HepG2 (cell line): ENCODE measurements around the gene MYO7B. TPM values are rescaled to one million over a fixed set of nuclear protein-coding genes. Genes with fewer than 3 reads are reported as not detected.

Experiments
- FOXA1 ChIP-seq, 2 experiments: fragments of 450-650 bp in 1 of 2; sonication (generic) in 1 of 2; formaldehyde crosslinking in 1 of 2; IDR thresholded peaks; 2 replicates each; pipeline versions ENCODE4 v1.4.0 to v1.6.1; 2016 to 2020; ENCODE audit warnings: missing genetic modification reagents in 1 of 2
- GABPA ChIP-seq, 2 experiments: IDR thresholded peaks; 2 replicates each; pipeline ENCODE4 v1.6.1; 2011 to 2016; ENCODE audit warnings: low read depth in 2 of 2, low read length in 1 of 2, missing biosample characterization in 1 of 2, missing genetic modification characterization in 1 of 2
- KDM3A ChIP-seq: IDR thresholded peaks from 2 replicates; pipeline ENCODE4 v1.6.1; 2018; ENCODE audit warnings: low read depth, missing compliant biosample characterization
- MAFF ChIP-seq: IDR thresholded peaks from 2 replicates; pipeline ENCODE4 v1.6.1; 2011; ENCODE audit warnings: low read depth, low read length, improper control_type of control experiment
- MATR3 ChIP-seq: sonication (generic); formaldehyde crosslinking; IDR thresholded peaks from 2 replicates; pipeline ENCODE4 v1.4.0; 2020; ENCODE audit warnings: missing genetic modification reagents
- MEIS2 ChIP-seq: sonication (generic); formaldehyde crosslinking; IDR thresholded peaks from 2 replicates; pipeline ENCODE4 v1.9.0; 2021; ENCODE audit warnings: mild to moderate bottlenecking, missing genetic modification reagents
- NR2C2 ChIP-seq: sonication (generic); formaldehyde crosslinking; IDR thresholded peaks from 2 replicates; pipeline ENCODE4 v1.4.0; 2020; ENCODE audit warnings: missing genetic modification reagents, mild to moderate bottlenecking, moderate library complexity, borderline replicate concordance
- NR2F2 ChIP-seq: IDR thresholded peaks from 2 replicates; pipeline ENCODE4 v1.6.1; 2012; ENCODE audit warnings: low read depth, inconsistent platforms, borderline replicate concordance
- PHF20 ChIP-seq: sonication (generic); formaldehyde crosslinking; IDR thresholded peaks from 2 replicates; pipeline ENCODE4 v1.5.0; 2020; ENCODE audit warnings: mild to moderate bottlenecking, missing genetic modification reagents
- SP140L ChIP-seq: sonication (generic); formaldehyde crosslinking; IDR thresholded peaks from 2 replicates; pipeline ENCODE4 v1.4.0; 2020; ENCODE audit warnings: missing genetic modification reagents, borderline replicate concordance
- ZBTB7A ChIP-seq: sonication (generic); formaldehyde crosslinking; IDR thresholded peaks from 2 replicates; pipeline ENCODE4 v1.8.0; 2022; ENCODE audit warnings: mild to moderate bottlenecking, missing genetic modification reagents
- ZNF547 ChIP-seq: sonication (generic); formaldehyde crosslinking; IDR thresholded peaks from 2 replicates; pipeline ENCODE4 v1.5.1; 2020; ENCODE audit warnings: mild to moderate bottlenecking, missing genetic modification reagents
- polyA plus RNA-seq, 8 experiments: library from polyadenylated mRNA; depleted of rRNA in 3 of 8; stranded (reverse) in 7 of 8; unstranded in 1 of 8; fragments of >200 nt; fragmentation: Illumina TruSeq in 4 of 8; extraction: Trizol in 4 of 8; gene quantifications; 2 replicates each; pipeline versions ENCODE4 v1.2.1 to v1.2.3, GENCODE V29; 2011 to 2016; ENCODE audit warnings: low read depth in 4 of 8, missing spikeins in 1 of 8, mixed read lengths in 1 of 8; ENCODE audit not compliant: insufficient read depth in 1 of 8
- total RNA-seq, 5 experiments: library from RNA; depleted of rRNA; stranded (reverse); fragments of >200 nt; fragmentation: Illumina TruSeq; extraction: Trizol; gene quantifications; 2 replicates each; pipeline ENCODE4 v1.2.3, GENCODE V29; 2016; ENCODE audit warnings: low read depth in 1 of 5
- TF ChIP-seq, protein P1 (sequence below): sonication (generic); formaldehyde crosslinking; IDR thresholded peaks from 2 replicates; pipeline ENCODE4 v1.5.1; 2020; ENCODE audit warnings: mild to moderate bottlenecking, missing genetic modification reagents, moderate library complexity
- TF ChIP-seq, protein P2 (sequence below): sonication (generic); formaldehyde crosslinking; IDR thresholded peaks from 2 replicates; pipeline ENCODE4 v1.9.0; 2021; ENCODE audit warnings: missing genetic modification reagents, mild to moderate bottlenecking, borderline replicate concordance
- TF ChIP-seq, protein P3 (sequence below): sonication (generic); formaldehyde crosslinking; IDR thresholded peaks from 2 replicates; pipeline ENCODE4 v1.4.0; 2020; ENCODE audit warnings: missing genetic modification reagents
- TF ChIP-seq, protein P4 (sequence below): sonication (generic); formaldehyde crosslinking; IDR thresholded peaks from 2 replicates; pipeline ENCODE4 v1.4.0; 2020; ENCODE audit warnings: missing genetic modification reagents, borderline replicate concordance

MYO7B gene
- total and polyA plus RNA-seq, 2 of the 13 experiments (the other 11 are each of a cell fraction or from before 2014, with no cell fraction given): not detected

DNA sequence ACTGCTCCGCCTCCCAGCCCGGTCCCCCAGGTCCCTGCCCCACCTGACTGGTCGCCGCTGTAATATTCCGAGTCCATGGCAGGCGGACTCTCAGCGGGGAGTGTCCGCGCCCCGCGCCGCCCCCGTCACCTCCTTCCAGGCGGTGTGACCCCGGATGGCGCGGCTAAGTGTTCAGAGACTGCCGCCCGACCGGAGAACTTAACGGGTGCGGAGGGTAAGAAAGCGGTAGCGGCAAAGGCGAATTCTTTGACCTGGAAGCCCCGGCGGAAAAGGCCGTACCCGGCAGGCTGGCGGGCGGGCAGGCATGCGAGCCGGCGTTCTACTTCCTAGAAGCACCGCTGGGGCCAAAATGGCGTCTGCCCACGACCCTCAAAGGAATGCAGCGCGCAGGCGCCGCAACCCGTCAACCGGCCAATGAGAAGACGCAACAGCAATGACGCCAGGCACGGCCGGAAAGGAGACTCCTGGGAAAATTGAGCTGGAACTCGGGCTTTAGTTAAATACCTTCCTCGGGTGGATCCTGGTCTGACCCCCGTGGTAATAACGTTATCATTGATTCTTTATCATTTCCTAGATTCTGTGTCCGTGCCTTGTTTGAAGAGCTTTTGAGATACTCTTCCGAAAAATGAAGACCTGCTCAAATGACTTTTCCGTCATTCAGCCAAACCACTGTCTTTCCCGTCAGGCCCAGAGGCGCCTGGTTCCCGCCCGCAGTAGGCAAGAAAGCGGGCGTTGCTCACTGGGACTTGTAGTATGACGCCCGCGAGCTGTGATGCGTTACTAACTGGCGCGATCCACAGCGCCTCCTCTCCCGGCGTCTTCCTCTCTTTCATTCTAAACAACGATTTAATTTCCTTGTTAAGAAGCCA, 9.1 kb upstream of the MYO7B start, which contains the start of gene IWS1 (continued):
- TF ChIP-seq, protein P1, sequence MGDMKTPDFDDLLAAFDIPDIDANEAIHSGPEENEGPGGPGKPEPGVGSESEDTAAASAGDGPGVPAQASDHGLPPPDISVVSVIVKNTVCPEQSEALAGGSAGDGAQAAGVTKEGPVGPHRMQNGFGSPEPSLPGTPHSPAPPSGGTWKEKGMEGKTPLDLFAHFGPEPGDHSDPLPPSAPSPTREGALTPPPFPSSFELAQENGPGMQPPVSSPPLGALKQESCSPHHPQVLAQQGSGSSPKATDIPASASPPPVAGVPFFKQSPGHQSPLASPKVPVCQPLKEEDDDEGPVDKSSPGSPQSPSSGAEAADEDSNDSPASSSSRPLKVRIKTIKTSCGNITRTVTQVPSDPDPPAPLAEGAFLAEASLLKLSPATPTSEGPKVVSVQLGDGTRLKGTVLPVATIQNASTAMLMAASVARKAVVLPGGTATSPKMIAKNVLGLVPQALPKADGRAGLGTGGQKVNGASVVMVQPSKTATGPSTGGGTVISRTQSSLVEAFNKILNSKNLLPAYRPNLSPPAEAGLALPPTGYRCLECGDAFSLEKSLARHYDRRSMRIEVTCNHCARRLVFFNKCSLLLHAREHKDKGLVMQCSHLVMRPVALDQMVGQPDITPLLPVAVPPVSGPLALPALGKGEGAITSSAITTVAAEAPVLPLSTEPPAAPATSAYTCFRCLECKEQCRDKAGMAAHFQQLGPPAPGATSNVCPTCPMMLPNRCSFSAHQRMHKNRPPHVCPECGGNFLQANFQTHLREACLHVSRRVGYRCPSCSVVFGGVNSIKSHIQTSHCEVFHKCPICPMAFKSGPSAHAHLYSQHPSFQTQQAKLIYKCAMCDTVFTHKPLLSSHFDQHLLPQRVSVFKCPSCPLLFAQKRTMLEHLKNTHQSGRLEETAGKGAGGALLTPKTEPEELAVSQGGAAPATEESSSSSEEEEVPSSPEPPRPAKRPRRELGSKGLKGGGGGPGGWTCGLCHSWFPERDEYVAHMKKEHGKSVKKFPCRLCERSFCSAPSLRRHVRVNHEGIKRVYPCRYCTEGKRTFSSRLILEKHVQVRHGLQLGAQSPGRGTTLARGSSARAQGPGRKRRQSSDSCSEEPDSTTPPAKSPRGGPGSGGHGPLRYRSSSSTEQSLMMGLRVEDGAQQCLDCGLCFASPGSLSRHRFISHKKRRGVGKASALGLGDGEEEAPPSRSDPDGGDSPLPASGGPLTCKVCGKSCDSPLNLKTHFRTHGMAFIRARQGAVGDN (CRISPR knock-in tag): peak; percentile 93
- no peak for TF ChIP-seq MATR3 (CRISPR knock-in tag)
- TF ChIP-seq ZNF547: peak; percentile 95
- no peak for TF ChIP-seq MEIS2 (CRISPR knock-in tag)
- peak; percentile 37; the same call in 1 of the 2 replicates for TF ChIP-seq NR2F2
- no peak for TF ChIP-seq ZBTB7A (CRISPR knock-in tag)
- TF ChIP-seq PHF20 (CRISPR knock-in tag): peak; percentile 92
- TF ChIP-seq KDM3A: peak; percentile 89
- peak; percentile 77; the same call in 1 of the 2 replicates for TF ChIP-seq SP140L (CRISPR knock-in tag)
- TF ChIP-seq MAFF: no peak
- TF ChIP-seq NR2C2 (CRISPR knock-in tag): peak; percentile 93
- TF ChIP-seq, protein P2, sequence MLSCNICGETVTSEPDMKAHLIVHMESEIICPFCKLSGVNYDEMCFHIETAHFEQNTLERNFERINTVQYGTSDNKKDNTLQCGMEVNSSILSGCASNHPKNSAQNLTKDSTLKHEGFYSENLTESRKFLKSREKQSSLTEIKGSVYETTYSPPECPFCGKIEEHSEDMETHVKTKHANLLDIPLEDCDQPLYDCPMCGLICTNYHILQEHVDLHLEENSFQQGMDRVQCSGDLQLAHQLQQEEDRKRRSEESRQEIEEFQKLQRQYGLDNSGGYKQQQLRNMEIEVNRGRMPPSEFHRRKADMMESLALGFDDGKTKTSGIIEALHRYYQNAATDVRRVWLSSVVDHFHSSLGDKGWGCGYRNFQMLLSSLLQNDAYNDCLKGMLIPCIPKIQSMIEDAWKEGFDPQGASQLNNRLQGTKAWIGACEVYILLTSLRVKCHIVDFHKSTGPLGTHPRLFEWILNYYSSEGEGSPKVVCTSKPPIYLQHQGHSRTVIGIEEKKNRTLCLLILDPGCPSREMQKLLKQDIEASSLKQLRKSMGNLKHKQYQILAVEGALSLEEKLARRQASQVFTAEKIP (CRISPR knock-in tag): no peak
- TF ChIP-seq FOXA1 (IDR thresholded peaks at IDR 0.05): no peak
- TF ChIP-seq FOXA1 (CRISPR knock-in tag; IDR thresholded peaks at IDR 0.05): no peak
- TF ChIP-seq, protein P3, sequence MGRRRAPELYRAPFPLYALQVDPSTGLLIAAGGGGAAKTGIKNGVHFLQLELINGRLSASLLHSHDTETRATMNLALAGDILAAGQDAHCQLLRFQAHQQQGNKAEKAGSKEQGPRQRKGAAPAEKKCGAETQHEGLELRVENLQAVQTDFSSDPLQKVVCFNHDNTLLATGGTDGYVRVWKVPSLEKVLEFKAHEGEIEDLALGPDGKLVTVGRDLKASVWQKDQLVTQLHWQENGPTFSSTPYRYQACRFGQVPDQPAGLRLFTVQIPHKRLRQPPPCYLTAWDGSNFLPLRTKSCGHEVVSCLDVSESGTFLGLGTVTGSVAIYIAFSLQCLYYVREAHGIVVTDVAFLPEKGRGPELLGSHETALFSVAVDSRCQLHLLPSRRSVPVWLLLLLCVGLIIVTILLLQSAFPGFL (CRISPR knock-in tag): no peak
- no peak; the same call in 1 of the 2 replicates for TF ChIP-seq GABPA (IDR thresholded peaks at IDR 0.05; ENCODE audit: low read depth, low read length)
- peak; percentile 84 for TF ChIP-seq GABPA (CRISPR knock-in tag; IDR thresholded peaks at IDR 0.05; ENCODE audit: low read depth)
- TF ChIP-seq, protein P4, sequence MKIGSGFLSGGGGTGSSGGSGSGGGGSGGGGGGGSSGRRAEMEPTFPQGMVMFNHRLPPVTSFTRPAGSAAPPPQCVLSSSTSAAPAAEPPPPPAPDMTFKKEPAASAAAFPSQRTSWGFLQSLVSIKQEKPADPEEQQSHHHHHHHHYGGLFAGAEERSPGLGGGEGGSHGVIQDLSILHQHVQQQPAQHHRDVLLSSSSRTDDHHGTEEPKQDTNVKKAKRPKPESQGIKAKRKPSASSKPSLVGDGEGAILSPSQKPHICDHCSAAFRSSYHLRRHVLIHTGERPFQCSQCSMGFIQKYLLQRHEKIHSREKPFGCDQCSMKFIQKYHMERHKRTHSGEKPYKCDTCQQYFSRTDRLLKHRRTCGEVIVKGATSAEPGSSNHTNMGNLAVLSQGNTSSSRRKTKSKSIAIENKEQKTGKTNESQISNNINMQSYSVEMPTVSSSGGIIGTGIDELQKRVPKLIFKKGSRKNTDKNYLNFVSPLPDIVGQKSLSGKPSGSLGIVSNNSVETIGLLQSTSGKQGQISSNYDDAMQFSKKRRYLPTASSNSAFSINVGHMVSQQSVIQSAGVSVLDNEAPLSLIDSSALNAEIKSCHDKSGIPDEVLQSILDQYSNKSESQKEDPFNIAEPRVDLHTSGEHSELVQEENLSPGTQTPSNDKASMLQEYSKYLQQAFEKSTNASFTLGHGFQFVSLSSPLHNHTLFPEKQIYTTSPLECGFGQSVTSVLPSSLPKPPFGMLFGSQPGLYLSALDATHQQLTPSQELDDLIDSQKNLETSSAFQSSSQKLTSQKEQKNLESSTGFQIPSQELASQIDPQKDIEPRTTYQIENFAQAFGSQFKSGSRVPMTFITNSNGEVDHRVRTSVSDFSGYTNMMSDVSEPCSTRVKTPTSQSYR (CRISPR knock-in tag): peak; percentile 33; the same call in 1 of the 2 replicates
